Liver (tissue), 3 donors: ENCODE measurements around the gene TNFRSF11A.

Experiments
- ATF3 ChIP-seq: IDR thresholded peaks from 2 replicates; pipeline ENCODE4 v1.6.1; 2016; ENCODE audit warnings: antibody characterized with exemption
- EGR1 ChIP-seq, 2 donors: IDR thresholded peaks; 2 replicates each; pipeline ENCODE4 v1.6.1; 2016 to 2018; ENCODE audit warnings: antibody characterized with exemption in 2 of 2, low read depth in 2 of 2
- GABPA ChIP-seq, 2 donors: IDR thresholded peaks in 1 of 2; conservative IDR thresholded peaks in 1 of 2; 2 replicates each; pipeline ENCODE4 v1.6.1; 2016; ENCODE audit warnings: antibody characterized with exemption in 2 of 2, mild to moderate bottlenecking in 1 of 2, moderate library complexity in 1 of 2
- JUND ChIP-seq, 2 donors: IDR thresholded peaks; 2 replicates each; pipeline ENCODE4 v1.6.1; 2016; ENCODE audit warnings: antibody characterized with exemption in 2 of 2
- MAX ChIP-seq: IDR thresholded peaks from 2 replicates; pipeline ENCODE4 v1.6.1; 2016; ENCODE audit warnings: antibody characterized with exemption
- RAD21 ChIP-seq, 2 donors: IDR thresholded peaks; 2 replicates each; pipeline ENCODE4 v1.6.1; 2016; ENCODE audit warnings: antibody characterized with exemption in 2 of 2, mild to moderate bottlenecking in 2 of 2
- REST ChIP-seq: IDR thresholded peaks from 2 replicates; pipeline ENCODE4 v1.6.1; 2016; ENCODE audit warnings: antibody characterized with exemption, mild to moderate bottlenecking
- TAF1 ChIP-seq: conservative IDR thresholded peaks from 2 replicates; pipeline ENCODE4 v1.6.1; 2016; ENCODE audit warnings: antibody characterized with exemption, mild to moderate bottlenecking
- YY1 ChIP-seq: IDR thresholded peaks from 2 replicates; pipeline ENCODE4 v1.6.1; 2016; ENCODE audit warnings: antibody characterized with exemption, mild to moderate bottlenecking
- TF ChIP-seq, protein P1 (sequence below): fragments of 150-350 bp; IDR thresholded peaks from 2 replicates; pipeline ENCODE4 v1.5.1; 2017; ENCODE audit warnings: improper control_type of control experiment, low read depth, low read length; ENCODE audit not compliant: missing input control
- donor health status: healthy.
- donor health status: healthy.

- TF ChIP-seq, protein P1, sequence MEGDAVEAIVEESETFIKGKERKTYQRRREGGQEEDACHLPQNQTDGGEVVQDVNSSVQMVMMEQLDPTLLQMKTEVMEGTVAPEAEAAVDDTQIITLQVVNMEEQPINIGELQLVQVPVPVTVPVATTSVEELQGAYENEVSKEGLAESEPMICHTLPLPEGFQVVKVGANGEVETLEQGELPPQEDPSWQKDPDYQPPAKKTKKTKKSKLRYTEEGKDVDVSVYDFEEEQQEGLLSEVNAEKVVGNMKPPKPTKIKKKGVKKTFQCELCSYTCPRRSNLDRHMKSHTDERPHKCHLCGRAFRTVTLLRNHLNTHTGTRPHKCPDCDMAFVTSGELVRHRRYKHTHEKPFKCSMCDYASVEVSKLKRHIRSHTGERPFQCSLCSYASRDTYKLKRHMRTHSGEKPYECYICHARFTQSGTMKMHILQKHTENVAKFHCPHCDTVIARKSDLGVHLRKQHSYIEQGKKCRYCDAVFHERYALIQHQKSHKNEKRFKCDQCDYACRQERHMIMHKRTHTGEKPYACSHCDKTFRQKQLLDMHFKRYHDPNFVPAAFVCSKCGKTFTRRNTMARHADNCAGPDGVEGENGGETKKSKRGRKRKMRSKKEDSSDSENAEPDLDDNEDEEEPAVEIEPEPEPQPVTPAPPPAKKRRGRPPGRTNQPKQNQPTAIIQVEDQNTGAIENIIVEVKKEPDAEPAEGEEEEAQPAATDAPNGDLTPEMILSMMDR: no peak
- no peak for TF ChIP-seq REST
- no peak for TF ChIP-seq MAX
- no peak for TF ChIP-seq EGR1 (IDR thresholded peaks at IDR 0.05; ENCODE audit: low read depth in 2 of 2)
- no peak for TF ChIP-seq RAD21 (IDR thresholded peaks at IDR 0.05)
- TF ChIP-seq YY1: no peak
- no peak for TF ChIP-seq GABPA (IDR thresholded peaks at IDR 0.05 in 1 of 2, conservative IDR thresholded peaks at IDR 0.05 in 1 of 2)
- no peak for TF ChIP-seq JUND (IDR thresholded peaks at IDR 0.05)
- TF ChIP-seq ATF3: no peak
- TF ChIP-seq TAF1: no peak
These were observed 12.3 kb upstream of the TNFRSF11A start for GRCh38 chr18:62312851-62313250.
